SK-N-SH treated with all-trans-retinoic acid at 6 μM for 48 hours (cell line): Measurements from ENCODE around the gene MX2.

Source experiments
- ATAC-seq: fragments of 200-7000 bp; cut with Tn5 transposase; 3 replicates; pipeline ENCODE4 v1.9.1; 2020; ENCODE audit warnings: mild to moderate bottlenecking, moderate library complexity
- ARNTL ChIP-seq: fragments of 450-650 bp; formaldehyde crosslinking; IDR thresholded peaks from 2 replicates; pipeline ENCODE4 v1.5.0; 2020; ENCODE audit warnings: low read depth, mild to moderate bottlenecking, moderate library complexity, borderline replicate concordance
- BACH2 ChIP-seq: fragments of 250-450 bp; sonication (Bioruptor Pico); IDR thresholded peaks from 2 replicates; pipeline ENCODE4 v1.9.0; 2021; ENCODE audit warnings: mild to moderate bottlenecking, borderline replicate concordance
- CSDC2 ChIP-seq: fragments of 250-450 bp; sonication (Bioruptor Pico); IDR thresholded peaks from 2 replicates; pipeline ENCODE4 v1.5.0; 2020; ENCODE audit warnings: mild to moderate bottlenecking, moderate library complexity
- CSRNP3 ChIP-seq: fragments of 250-450 bp; sonication (Bioruptor Pico); IDR thresholded peaks from 2 replicates; pipeline ENCODE4 v1.5.1; 2021; ENCODE audit warnings: mild to moderate bottlenecking, moderate library complexity
- ESRRG ChIP-seq: fragments of 250-450 bp; sonication (Bioruptor Pico); IDR thresholded peaks from 2 replicates; pipeline ENCODE4 v1.6.1; 2021; ENCODE audit warnings: mild to moderate bottlenecking
- GLIS3 ChIP-seq: fragments of 250-450 bp; sonication (Bioruptor Pico); IDR thresholded peaks from 2 replicates; pipeline ENCODE4 v1.5.0; 2020; ENCODE audit warnings: mild to moderate bottlenecking, moderate library complexity
- ISL1 ChIP-seq: fragments of 250-450 bp; sonication (Bioruptor Pico); IDR thresholded peaks from 2 replicates; pipeline ENCODE4 v2.1.2; 2022; ENCODE audit warnings: mild to moderate bottlenecking, moderate library complexity
- OSR1 ChIP-seq: fragments of 250-450 bp; sonication (Bioruptor Pico); IDR thresholded peaks from 2 replicates; pipeline ENCODE4 v1.8.0; 2022; ENCODE audit warnings: moderate library complexity, mild to moderate bottlenecking, inconsistent platforms
- POU6F1 ChIP-seq: fragments of 250-450 bp; sonication (Bioruptor Pico); IDR thresholded peaks from 2 replicates; pipeline ENCODE4 v1.8.0; 2021; ENCODE audit warnings: low read depth, mild to moderate bottlenecking, moderate library complexity, borderline replicate concordance
- PPARA ChIP-seq: fragments of 250-450 bp; sonication (Bioruptor Pico); IDR thresholded peaks from 2 replicates; pipeline ENCODE4 v1.5.0; 2020; ENCODE audit warnings: mild to moderate bottlenecking, borderline replicate concordance
- SNAI2 ChIP-seq: fragments of 250-450 bp; sonication (Bioruptor Pico); IDR thresholded peaks from 2 replicates; pipeline ENCODE4 v1.5.0; 2020; ENCODE audit warnings: mild to moderate bottlenecking, moderate library complexity
- TCF4 ChIP-seq: fragments of 250-450 bp; sonication (Bioruptor Pico); IDR thresholded peaks from 2 replicates; pipeline ENCODE4 v1.8.0; 2021; ENCODE audit warnings: mild to moderate bottlenecking, moderate library complexity, borderline replicate concordance
- TOX ChIP-seq: fragments of 250-450 bp; sonication (Bioruptor Pico); IDR thresholded peaks from 2 replicates; pipeline ENCODE4 v1.8.0; 2021; ENCODE audit warnings: mild to moderate bottlenecking, moderate library complexity, borderline replicate concordance
- TSHZ2 ChIP-seq: fragments of 250-450 bp; sonication (Bioruptor Pico); IDR thresholded peaks from 2 replicates; pipeline ENCODE4 v1.5.0; 2020; ENCODE audit warnings: mild to moderate bottlenecking, moderate library complexity
- ZC3H10 ChIP-seq: fragments of 250-450 bp; sonication (Bioruptor Pico); IDR thresholded peaks from 2 replicates; pipeline ENCODE4 v1.5.1; 2021; ENCODE audit warnings: mild to moderate bottlenecking, moderate library complexity
- ZFP3 ChIP-seq: fragments of 250-450 bp; sonication (Bioruptor Pico); IDR thresholded peaks from 2 replicates; pipeline ENCODE4 v1.5.0; 2020; ENCODE audit warnings: mild to moderate bottlenecking, moderate library complexity
- ZFP30 ChIP-seq: fragments of 450-650 bp; formaldehyde crosslinking; IDR thresholded peaks from 2 replicates; pipeline ENCODE4 v1.5.0; 2022; ENCODE audit warnings: mild to moderate bottlenecking, moderate library complexity
- ZNF565 ChIP-seq: fragments of 450-650 bp; formaldehyde crosslinking; conservative IDR thresholded peaks from 2 replicates; pipeline ENCODE4 v1.5.0; 2020; ENCODE audit warnings: low read depth, mild to moderate bottlenecking, moderate library complexity
- ZNF70 ChIP-seq: fragments of 450-650 bp; formaldehyde crosslinking; IDR thresholded peaks from 2 replicates; pipeline ENCODE4 v1.5.0; 2020; ENCODE audit warnings: mild to moderate bottlenecking, moderate library complexity
- ZNF8 ChIP-seq: fragments of 450-650 bp; formaldehyde crosslinking; IDR thresholded peaks from 2 replicates; pipeline ENCODE4 v1.5.0; 2020; ENCODE audit warnings: mild to moderate bottlenecking, moderate library complexity
- TF ChIP-seq, protein P1 (sequence below): fragments of 250-450 bp; sonication (Bioruptor Pico); IDR thresholded peaks from 2 replicates; pipeline ENCODE4 v1.5.1; 2020; ENCODE audit warnings: low read depth, mild to moderate bottlenecking, moderate library complexity
- TF ChIP-seq, protein P2 (sequence below): fragments of 250-450 bp; sonication (Bioruptor Pico); IDR thresholded peaks from 2 replicates; pipeline ENCODE4 v1.8.0; 2020; ENCODE audit warnings: mild to moderate bottlenecking, moderate library complexity, borderline replicate concordance

MX2 gene

GRCh38 chr21:41410361-41410760 lies 48.5 kb downstream of the MX2 start:
- no peak for TF ChIP-seq GLIS3 (CRISPR knock-in tag)
- no peak for TF ChIP-seq TSHZ2
- TF ChIP-seq, protein P1, sequence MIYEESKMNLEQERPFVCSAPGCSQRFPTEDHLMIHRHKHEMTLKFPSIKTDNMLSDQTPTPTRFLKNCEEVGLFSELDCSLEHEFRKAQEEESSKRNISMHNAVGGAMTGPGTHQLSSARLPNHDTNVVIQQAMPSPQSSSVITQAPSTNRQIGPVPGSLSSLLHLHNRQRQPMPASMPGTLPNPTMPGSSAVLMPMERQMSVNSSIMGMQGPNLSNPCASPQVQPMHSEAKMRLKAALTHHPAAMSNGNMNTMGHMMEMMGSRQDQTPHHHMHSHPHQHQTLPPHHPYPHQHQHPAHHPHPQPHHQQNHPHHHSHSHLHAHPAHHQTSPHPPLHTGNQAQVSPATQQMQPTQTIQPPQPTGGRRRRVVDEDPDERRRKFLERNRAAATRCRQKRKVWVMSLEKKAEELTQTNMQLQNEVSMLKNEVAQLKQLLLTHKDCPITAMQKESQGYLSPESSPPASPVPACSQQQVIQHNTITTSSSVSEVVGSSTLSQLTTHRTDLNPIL (CRISPR knock-in tag) = no peak
- TF ChIP-seq, protein P2, sequence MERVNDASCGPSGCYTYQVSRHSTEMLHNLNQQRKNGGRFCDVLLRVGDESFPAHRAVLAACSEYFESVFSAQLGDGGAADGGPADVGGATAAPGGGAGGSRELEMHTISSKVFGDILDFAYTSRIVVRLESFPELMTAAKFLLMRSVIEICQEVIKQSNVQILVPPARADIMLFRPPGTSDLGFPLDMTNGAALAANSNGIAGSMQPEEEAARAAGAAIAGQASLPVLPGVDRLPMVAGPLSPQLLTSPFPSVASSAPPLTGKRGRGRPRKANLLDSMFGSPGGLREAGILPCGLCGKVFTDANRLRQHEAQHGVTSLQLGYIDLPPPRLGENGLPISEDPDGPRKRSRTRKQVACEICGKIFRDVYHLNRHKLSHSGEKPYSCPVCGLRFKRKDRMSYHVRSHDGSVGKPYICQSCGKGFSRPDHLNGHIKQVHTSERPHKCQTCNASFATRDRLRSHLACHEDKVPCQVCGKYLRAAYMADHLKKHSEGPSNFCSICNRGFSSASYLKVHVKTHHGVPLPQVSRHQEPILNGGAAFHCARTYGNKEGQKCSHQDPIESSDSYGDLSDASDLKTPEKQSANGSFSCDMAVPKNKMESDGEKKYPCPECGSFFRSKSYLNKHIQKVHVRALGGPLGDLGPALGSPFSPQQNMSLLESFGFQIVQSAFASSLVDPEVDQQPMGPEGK (CRISPR knock-in tag) = no peak
- TF ChIP-seq OSR1 (CRISPR knock-in tag) = no peak
- no peak for TF ChIP-seq BACH2 (CRISPR knock-in tag)
- no peak for TF ChIP-seq TCF4
- no peak for TF ChIP-seq ZNF565 (CRISPR knock-in tag)
- no peak for TF ChIP-seq ZNF70 (CRISPR knock-in tag)
- ATAC-seq = no peak

DNA sequence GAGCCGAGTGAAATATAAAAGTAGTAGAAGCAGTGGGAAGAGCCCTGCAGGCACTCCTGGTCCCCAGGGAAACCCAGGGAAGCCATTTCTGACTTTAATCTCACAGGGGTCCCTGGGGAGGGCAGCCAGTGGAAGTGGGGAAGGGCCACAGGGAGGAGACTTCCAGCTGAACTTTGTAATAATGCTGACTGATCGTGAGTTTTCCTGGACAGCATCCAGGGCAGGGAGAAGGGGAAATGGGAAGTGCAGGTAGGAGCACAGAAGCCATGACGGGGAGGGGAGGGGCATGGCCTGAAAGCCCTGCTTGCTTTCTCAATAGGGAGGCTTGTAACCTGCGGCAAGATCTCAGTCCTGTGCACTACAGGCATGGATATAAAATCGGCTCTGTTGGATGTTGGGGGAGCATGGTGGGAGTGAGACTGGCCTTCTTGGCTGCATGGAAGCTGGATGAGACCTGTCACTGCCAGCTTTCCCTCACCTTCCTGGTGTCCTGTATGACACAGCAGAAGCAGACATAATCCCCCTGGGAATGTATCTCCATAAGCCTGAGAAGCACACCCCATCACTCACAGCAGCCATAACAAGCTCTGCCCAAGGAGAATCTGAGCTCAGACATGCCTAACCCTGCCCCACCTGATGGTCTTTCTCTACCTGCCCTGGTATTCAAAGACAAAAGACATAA lies 49.1 kb downstream of the MX2 start:
- ATAC-seq = no peak
- TF ChIP-seq ZC3H10 (CRISPR knock-in tag) = no peak
- TF ChIP-seq TSHZ2 = no peak
- TF ChIP-seq TOX (CRISPR knock-in tag) = no peak
- no peak for TF ChIP-seq ISL1 (CRISPR knock-in tag)
- no peak for TF ChIP-seq PPARA
- no peak for TF ChIP-seq ARNTL (CRISPR knock-in tag)
- no peak for TF ChIP-seq ZFP30 (CRISPR knock-in tag)
- TF ChIP-seq ESRRG = no peak
- no peak for TF ChIP-seq CSRNP3 (CRISPR knock-in tag)
- no peak for TF ChIP-seq ZNF70 (CRISPR knock-in tag)
- TF ChIP-seq ZFP3 (CRISPR knock-in tag) = no peak
- TF ChIP-seq CSDC2 (CRISPR knock-in tag) = no peak
- no peak for TF ChIP-seq SNAI2

- no peak for ATAC-seq
- no peak for TF ChIP-seq ZNF565 (CRISPR knock-in tag)
- TF ChIP-seq CSRNP3 (CRISPR knock-in tag) = no peak
- TF ChIP-seq ZC3H10 (CRISPR knock-in tag) = no peak
- no peak for TF ChIP-seq SNAI2
- no peak for TF ChIP-seq OSR1 (CRISPR knock-in tag)
- TF ChIP-seq POU6F1 = no peak
- TF ChIP-seq PPARA = no peak
- no peak for TF ChIP-seq ZFP3 (CRISPR knock-in tag)
- no peak for TF ChIP-seq ZNF8
Observed at GRCh38 chr21:41411449-41412089, 49.7 kb downstream of the MX2 start.
